ENCODE measurements around the gene LPA.
"Not testable (repeated sequence)": the region's sequence is repeated elsewhere in the genome, so short reads cannot be mapped to it uniquely, and the experiment has no call there.

The LPA gene

DNA sequence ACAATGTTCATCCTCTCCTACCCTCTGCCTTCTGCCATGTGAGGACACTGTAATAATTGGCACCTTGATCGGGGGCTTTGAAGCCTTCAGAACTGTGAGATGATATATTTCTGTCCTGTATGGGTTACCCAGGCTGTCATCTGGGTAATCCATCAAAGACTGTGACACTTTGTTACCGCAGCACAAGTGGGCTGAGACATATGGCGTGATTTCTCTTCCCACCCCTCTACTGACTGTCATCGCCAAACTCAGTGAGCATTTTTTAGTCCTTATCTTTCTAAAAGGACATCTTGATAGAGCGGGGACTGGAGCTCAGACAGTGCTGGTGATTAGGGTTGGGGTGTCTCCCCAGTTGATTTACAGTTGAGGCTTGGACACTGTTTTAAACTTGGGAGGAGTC is 27.5 kb upstream of the LPA start:
- TF ChIP-seq, protein P1, sequence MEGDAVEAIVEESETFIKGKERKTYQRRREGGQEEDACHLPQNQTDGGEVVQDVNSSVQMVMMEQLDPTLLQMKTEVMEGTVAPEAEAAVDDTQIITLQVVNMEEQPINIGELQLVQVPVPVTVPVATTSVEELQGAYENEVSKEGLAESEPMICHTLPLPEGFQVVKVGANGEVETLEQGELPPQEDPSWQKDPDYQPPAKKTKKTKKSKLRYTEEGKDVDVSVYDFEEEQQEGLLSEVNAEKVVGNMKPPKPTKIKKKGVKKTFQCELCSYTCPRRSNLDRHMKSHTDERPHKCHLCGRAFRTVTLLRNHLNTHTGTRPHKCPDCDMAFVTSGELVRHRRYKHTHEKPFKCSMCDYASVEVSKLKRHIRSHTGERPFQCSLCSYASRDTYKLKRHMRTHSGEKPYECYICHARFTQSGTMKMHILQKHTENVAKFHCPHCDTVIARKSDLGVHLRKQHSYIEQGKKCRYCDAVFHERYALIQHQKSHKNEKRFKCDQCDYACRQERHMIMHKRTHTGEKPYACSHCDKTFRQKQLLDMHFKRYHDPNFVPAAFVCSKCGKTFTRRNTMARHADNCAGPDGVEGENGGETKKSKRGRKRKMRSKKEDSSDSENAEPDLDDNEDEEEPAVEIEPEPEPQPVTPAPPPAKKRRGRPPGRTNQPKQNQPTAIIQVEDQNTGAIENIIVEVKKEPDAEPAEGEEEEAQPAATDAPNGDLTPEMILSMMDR (IDR thresholded peaks at IDR 0.05; ENCODE audit: low read depth, low read length), result no peak
- Histone ChIP-seq H3K9me3 (ENCODE audit: severe bottlenecking) (no peaks in the 10 kb centered on the region), H3K36me3 (no peaks in the 10 kb centered on the region), H3K27me3 (ENCODE audit: insufficient read depth, low read depth, severe bottlenecking) (peaks cover 37% of the 10 kb centered on the region), H3K4me3 (ENCODE audit: low read depth, low read length) (no peak overlapping the region), H3K27ac (no peak overlapping the region)
- no peak for DNase-seq

DNA sequence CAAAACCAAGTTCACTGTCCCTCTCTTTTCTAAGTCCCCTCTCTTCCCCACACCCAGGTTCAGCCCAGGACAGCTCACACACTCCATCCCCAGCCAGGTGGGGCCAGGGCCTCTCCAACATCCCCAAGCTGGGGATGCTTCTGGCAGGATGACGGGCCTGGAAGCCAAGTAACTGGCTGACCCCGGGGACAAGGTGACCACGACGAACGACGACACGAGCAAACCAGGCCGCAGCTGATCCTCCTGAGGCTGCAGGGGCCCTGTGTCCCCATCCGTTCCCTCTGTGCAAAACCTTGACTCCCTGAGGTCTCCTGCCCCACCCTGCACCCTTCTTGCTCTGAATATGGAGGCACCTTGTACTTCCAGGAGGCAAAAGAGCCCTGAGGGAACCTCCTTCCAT is 26.4 kb upstream of the LPA start:
- Histone ChIP-seq H3K27me3 (ENCODE audit: insufficient read depth, low read depth, severe bottlenecking) (peaks cover 48% of the 10 kb centered on the region), H3K27ac (no peak overlapping the region), H3K36me3 (no peaks in the 10 kb centered on the region), H3K9me3 (ENCODE audit: severe bottlenecking) (no peaks in the 10 kb centered on the region), H3K4me3 (ENCODE audit: low read depth, low read length) (no peak overlapping the region)
- DNase-seq, result no peak
- TF ChIP-seq, protein P1 (IDR thresholded peaks at IDR 0.05; ENCODE audit: low read depth, low read length), result no peak

DNA sequence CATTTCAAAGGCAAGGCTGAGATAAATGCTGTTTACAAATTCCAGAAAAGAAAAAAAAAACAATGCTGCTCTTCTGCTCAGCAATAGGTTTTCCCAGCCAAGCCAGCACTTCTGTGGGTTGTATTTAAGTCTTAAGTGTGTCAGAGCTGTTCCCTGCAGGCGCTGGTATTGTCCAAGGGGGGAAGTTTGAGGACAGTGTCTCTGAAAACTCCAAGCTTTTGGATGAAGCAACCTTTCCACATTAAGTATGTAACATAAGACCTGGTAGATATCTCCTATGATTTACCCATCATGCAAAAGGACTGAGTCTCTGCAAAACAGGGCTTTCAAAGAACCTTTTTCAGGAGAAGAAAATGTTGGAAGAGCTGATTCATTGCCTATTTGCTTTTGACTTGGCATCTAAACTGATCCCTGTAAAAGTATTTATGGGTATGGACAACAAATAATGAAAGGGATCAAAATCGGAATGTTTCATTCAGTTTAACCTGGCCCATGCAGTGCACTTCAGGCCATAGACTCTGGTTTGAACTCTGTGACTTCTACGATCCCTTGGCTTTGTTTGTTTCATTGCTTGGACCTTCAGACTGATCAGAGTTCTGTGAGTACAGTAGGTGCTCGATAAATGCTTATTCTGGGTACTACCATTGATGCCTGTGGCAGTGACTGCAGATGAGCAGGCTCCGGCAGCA is 21.8 kb upstream of the LPA start:
- no peak overlapping the region for H3K4me3 ChIP-seq (ENCODE audit: low read depth, low read length)
- no peak overlapping the region for H3K27ac ChIP-seq
- no peaks in the 10 kb centered on the region for H3K9me3 ChIP-seq (ENCODE audit: severe bottlenecking)
- TF ChIP-seq, protein P1 (IDR thresholded peaks at IDR 0.05; ENCODE audit: low read depth, low read length), result no peak
- DNase-seq, result no peak
- H3K36me3 ChIP-seq, result no peaks in the 10 kb centered on the region
- peaks cover 33% of the 10 kb centered on the region for H3K27me3 ChIP-seq (ENCODE audit: insufficient read depth, low read depth, severe bottlenecking)

DNA sequence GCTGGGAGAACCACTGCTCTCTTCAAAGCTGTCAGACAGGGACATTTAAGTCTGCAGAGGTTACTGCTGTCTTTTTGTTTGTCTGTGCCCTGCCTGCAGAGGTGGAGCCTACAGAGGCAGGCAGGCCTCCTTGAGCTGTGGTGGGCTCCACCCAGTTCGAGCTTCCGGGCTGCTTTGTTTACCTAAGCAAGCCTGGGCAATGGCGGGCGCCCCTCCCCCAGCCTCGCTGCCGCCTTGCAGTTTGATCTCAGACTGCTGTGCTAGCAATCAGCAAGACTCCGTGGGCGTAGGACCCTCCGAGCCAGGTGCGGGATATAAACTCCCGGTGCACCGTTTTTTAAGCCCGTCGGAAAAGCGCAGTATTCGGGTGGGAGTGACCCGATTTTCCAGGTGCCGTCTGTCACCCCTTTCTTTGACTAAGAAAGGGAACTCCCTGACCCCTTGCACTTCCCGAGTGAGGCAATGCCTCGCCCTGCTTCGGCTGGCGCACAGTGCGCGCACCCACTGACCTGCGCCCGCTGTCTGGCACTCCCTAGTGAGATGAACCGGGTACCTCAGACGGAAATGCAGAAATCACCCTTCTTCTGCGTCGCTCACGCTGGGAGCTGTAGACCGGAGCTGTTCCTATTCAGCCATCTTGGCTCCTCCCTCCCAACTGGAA is 21.2 kb upstream of the LPA start:
- H3K4me3 ChIP-seq (ENCODE audit: low read depth, low read length); H3K36me3 ChIP-seq; DNase-seq; H3K27ac ChIP-seq; H3K9me3 ChIP-seq (ENCODE audit: severe bottlenecking): not testable (repeated sequence)
- H3K27me3 ChIP-seq (ENCODE audit: insufficient read depth, low read depth, severe bottlenecking), result peaks cover 28% of the 10 kb centered on the region

DNA sequence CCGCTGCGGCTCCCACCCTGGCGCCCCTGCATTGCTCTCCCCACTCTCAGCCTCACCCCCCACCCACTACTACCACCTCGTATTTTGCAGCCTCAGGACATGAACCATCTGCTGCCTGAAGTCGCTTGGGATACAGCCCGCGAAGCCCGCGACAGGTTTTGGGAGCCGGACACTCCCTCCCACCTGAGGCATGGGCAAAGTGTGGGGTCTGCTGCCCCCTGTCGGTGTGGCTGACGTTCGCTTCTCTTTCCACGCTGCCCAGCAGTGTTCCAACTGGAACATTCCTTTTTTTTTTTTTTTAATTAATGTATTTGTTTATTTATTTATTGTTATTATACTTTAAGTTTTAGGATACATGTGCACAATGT is 15.3 kb upstream of the LPA start:
- Histone ChIP-seq H3K27me3 (ENCODE audit: insufficient read depth, low read depth, severe bottlenecking) (peaks cover 24% of the 10 kb centered on the region), H3K27ac (no peak overlapping the region), H3K4me3 (ENCODE audit: low read depth, low read length) (no peak overlapping the region), H3K9me3 (ENCODE audit: severe bottlenecking) (no peaks in the 10 kb centered on the region), H3K36me3 (no peaks in the 10 kb centered on the region)
- TF ChIP-seq, protein P1 (IDR thresholded peaks at IDR 0.05; ENCODE audit: low read depth, low read length), result peak; percentile 44; the same call in 1 of the 2 replicates
- DNase-seq, result peak; percentile 21

DNA sequence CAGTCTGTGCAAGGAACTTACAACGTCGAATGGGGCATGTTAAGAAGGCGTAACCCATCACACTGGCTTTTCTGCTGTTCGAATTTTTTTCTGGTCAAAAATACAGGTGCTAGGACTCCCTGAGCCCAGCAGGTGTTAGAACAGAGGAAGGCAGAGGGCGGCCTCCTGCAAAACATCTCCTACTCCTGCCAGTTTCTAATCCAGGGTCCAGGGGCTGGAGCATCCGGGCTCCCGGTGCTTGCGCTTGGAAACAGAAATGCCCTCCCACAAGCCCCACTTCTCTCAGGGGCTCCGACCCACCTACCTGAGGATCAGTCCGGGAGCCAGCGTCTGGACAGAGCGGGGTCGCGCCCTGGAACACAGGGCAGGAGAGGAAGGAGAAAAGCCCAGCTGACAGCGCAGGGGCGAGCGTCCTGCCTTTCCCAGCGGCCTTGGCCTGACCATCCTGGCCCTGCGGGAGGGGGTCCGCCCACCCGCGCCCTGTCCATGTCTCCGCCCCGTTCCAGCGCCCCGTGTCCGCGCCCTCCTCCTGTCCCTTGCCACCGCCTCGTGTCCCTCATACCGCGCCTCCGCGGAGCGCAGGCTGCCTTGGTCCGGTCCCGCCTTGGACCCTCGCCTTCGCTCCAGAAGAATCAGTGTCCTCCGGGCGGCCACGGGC is 14.8 kb upstream of the LPA start:
- Histone ChIP-seq H3K27me3 (ENCODE audit: insufficient read depth, low read depth, severe bottlenecking) (peaks cover 24% of the 10 kb centered on the region), H3K27ac (no peak overlapping the region), H3K36me3 (no peaks in the 10 kb centered on the region), H3K9me3 (ENCODE audit: severe bottlenecking) (no peaks in the 10 kb centered on the region), H3K4me3 (ENCODE audit: low read depth, low read length) (no peak overlapping the region)
- no peak for DNase-seq
- TF ChIP-seq, protein P1 (IDR thresholded peaks at IDR 0.05; ENCODE audit: low read depth, low read length), result no peak

All from WERI-Rb-1 (cell line).